ENCODE data around the gene WDFY4. TPM values are rescaled to one million over a fixed set of nuclear protein-coding genes. Genes with fewer than 3 reads are reported as not detected.

The WDFY4 gene
- total RNA-seq, 1 donor from 2014 or later: 6.4 TPM

DNA sequence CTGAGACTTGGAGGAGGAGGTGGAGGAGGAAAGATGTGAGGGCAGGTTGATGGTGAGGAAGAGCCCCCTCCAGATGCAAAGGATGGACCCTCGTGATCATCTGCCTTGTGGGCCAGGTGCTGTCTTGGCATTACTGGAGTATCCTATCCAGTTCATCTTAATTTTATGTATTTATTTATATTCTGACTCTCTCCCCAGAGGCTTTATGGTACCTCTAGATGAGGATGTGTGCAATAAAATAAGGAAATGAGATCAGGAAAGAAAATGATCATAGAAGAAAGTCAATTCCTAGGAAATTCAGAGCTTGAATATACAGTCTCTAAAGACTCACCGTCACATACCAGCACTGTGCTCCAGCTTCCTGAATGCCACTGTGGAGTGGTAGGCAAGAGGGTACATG, 160.8 kb downstream of the WDFY4 start:
- no peaks in the 10 kb centered on the region for H3K9me3 ChIP-seq
- no peaks in the 10 kb centered on the region for H3K27me3 ChIP-seq
- no peaks in the 10 kb centered on the region for H3K4me1 ChIP-seq
- intact Hi-C loops (cut with DNase I): no loop called here
- DNase-seq (ENCODE audit: extremely low spot score in 2 of 2): no peak
- no peak for TF ChIP-seq POLR2AphosphoS5 (IDR thresholded peaks at IDR 0.05; ENCODE audit: insufficient read depth in 1 of 2, low read depth in 1 of 2)
- no peak for TF ChIP-seq POLR2A (IDR thresholded peaks at IDR 0.05)
- TF ChIP-seq, protein P1, sequence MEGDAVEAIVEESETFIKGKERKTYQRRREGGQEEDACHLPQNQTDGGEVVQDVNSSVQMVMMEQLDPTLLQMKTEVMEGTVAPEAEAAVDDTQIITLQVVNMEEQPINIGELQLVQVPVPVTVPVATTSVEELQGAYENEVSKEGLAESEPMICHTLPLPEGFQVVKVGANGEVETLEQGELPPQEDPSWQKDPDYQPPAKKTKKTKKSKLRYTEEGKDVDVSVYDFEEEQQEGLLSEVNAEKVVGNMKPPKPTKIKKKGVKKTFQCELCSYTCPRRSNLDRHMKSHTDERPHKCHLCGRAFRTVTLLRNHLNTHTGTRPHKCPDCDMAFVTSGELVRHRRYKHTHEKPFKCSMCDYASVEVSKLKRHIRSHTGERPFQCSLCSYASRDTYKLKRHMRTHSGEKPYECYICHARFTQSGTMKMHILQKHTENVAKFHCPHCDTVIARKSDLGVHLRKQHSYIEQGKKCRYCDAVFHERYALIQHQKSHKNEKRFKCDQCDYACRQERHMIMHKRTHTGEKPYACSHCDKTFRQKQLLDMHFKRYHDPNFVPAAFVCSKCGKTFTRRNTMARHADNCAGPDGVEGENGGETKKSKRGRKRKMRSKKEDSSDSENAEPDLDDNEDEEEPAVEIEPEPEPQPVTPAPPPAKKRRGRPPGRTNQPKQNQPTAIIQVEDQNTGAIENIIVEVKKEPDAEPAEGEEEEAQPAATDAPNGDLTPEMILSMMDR (IDR thresholded peaks at IDR 0.05): no peak
- no peak overlapping the region for H3K4me3 ChIP-seq
- H3K36me3 ChIP-seq: no peaks in the 10 kb centered on the region
- no peak overlapping the region for H3K27ac ChIP-seq

GRCh38 chr10:48847691-48848090, 163.0 kb downstream of the WDFY4 start:
- no peaks in the 10 kb centered on the region for H3K4me1 ChIP-seq
- H3K4me3 ChIP-seq: no peak overlapping the region
- no peaks in the 10 kb centered on the region for H3K27me3 ChIP-seq
- no peak for TF ChIP-seq POLR2A (IDR thresholded peaks at IDR 0.05)
- no peak for TF ChIP-seq POLR2AphosphoS5 (IDR thresholded peaks at IDR 0.05; ENCODE audit: insufficient read depth in 1 of 2, low read depth in 1 of 2)
- TF ChIP-seq, protein P1 (IDR thresholded peaks at IDR 0.05): no peak
- H3K27ac ChIP-seq: no peak overlapping the region
- no peak for DNase-seq (ENCODE audit: extremely low spot score in 2 of 2)
- intact Hi-C loops (cut with DNase I): no loop called here
- H3K9me3 ChIP-seq: no peaks in the 10 kb centered on the region
- no peaks in the 10 kb centered on the region for H3K36me3 ChIP-seq

DNA sequence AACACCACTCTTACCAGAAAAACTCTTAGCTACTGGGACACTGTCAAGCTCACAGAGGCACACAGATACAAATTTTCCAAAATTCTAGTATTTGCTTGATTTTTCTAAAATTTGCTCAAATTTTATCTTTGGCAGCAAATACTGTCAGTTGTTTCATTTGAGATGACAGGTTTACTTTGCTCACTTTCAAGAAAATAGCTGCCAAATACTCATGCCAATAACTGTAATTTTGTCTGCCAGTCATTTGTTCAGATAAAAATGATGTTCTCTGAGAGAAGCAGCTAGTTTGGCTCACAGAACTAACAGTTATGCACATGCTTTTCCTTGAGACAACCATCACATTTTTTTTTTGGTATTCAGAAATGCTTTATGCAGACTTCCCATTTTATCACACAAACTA, 172.2 kb downstream of the WDFY4 start:
- no peak overlapping the region for H3K27ac ChIP-seq
- intact Hi-C loops (cut with DNase I): no loop called here
- H3K4me1 ChIP-seq: no peaks in the 10 kb centered on the region
- H3K36me3 ChIP-seq: no peaks in the 10 kb centered on the region
- H3K4me3 ChIP-seq: no peak overlapping the region
- no peaks in the 10 kb centered on the region for H3K9me3 ChIP-seq
- no peak for DNase-seq (ENCODE audit: extremely low spot score in 2 of 2)
- no peaks in the 10 kb centered on the region for H3K27me3 ChIP-seq
- TF ChIP-seq, protein P1 (IDR thresholded peaks at IDR 0.05): no peak
- TF ChIP-seq POLR2A (IDR thresholded peaks at IDR 0.05) (no peak), POLR2AphosphoS5 (IDR thresholded peaks at IDR 0.05; ENCODE audit: insufficient read depth in 1 of 2, low read depth in 1 of 2) (no peak)

- DNase-seq (ENCODE audit: extremely low spot score in 2 of 2): no peak
- Histone ChIP-seq H3K27ac (no peak overlapping the region), H3K9me3 (no peaks in the 10 kb centered on the region), H3K4me1 (no peaks in the 10 kb centered on the region), H3K36me3 (no peaks in the 10 kb centered on the region), H3K27me3 (no peaks in the 10 kb centered on the region), H3K4me3 (no peak overlapping the region)
- intact Hi-C loops (cut with DNase I): no loop called here
- no peak for TF ChIP-seq POLR2A (IDR thresholded peaks at IDR 0.05)
- TF ChIP-seq POLR2AphosphoS5 (IDR thresholded peaks at IDR 0.05; ENCODE audit: insufficient read depth in 1 of 2, low read depth in 1 of 2): no peak
- TF ChIP-seq, protein P1 (IDR thresholded peaks at IDR 0.05): no peak
Measured at GRCh38 chr10:48872234-48872633, 187.6 kb downstream of the WDFY4 start.

- no peak for DNase-seq (ENCODE audit: extremely low spot score in 2 of 2)
- H3K4me1 ChIP-seq: no peaks in the 10 kb centered on the region
Measured at GRCh38 chr10:48878091-48878490, 193.4 kb downstream of the WDFY4 start.

More at GRCh38 chr10:48878091-48878490, 193.4 kb downstream of the WDFY4 start:
- H3K27me3 ChIP-seq: no peaks in the 10 kb centered on the region
- no peak for TF ChIP-seq POLR2A (IDR thresholded peaks at IDR 0.05)
- no peak for TF ChIP-seq POLR2AphosphoS5 (IDR thresholded peaks at IDR 0.05; ENCODE audit: insufficient read depth in 1 of 2, low read depth in 1 of 2)
- TF ChIP-seq, protein P1 (IDR thresholded peaks at IDR 0.05): no peak
- intact Hi-C loops (cut with DNase I): no loop called here
- H3K9me3 ChIP-seq: no peaks in the 10 kb centered on the region
- no peaks in the 10 kb centered on the region for H3K36me3 ChIP-seq
- no peak overlapping the region for H3K27ac ChIP-seq
- no peak overlapping the region for H3K4me3 ChIP-seq
